ENCODE measurements around the gene RELN.

- TF ChIP-seq POLR2AphosphoS5 (IDR thresholded peaks at IDR 0.05) (no peak), POLR2A (IDR thresholded peaks at IDR 0.05) (no peak)
These were observed 331.1 kb downstream of the RELN start for GRCh38 chr7:103658055-103659005.
